B cell (primary cell): Measurements from ENCODE around the gene CCDC78. TPM values are rescaled to one million over a fixed set of nuclear protein-coding genes. Genes with fewer than 3 reads are reported as not detected.

Source experiments
- ATAC-seq: fragments of 200-7000 bp; cut with Tn5 transposase; one replicate; pipeline ENCODE4 v1.10.0; 2021; ENCODE audit warnings: low read depth, mild to moderate bottlenecking, moderate number of reproducible peaks, moderate library complexity
- CTCF ChIA-PET: fragments of 350-600 bp; sonication (Branson Sonifier 250); formaldehyde crosslinking; loops from one replicate; lab custom pipeline; 2021; ENCODE audit warnings: antibody characterized with exemption, inconsistent platforms; lab: Charles Lee
- POLR2A ChIA-PET: fragments of 350-600 bp; sonication (Branson Sonifier 250); formaldehyde crosslinking; loops from one replicate; lab custom pipeline; 2021; ENCODE audit warnings: antibody characterized with exemption; lab: Charles Lee
- DNase-seq: peaks from one replicate; pipeline ENCODE4 v3.0.0; 2013
- H2AFZ ChIP-seq: 2 replicates; pipeline ENCODE4 v1.6.1; 2012; ENCODE audit warnings: mild to moderate bottlenecking, low read depth, low read length; ENCODE audit not compliant: insufficient read depth, poor library complexity, severe bottlenecking
- H3K27ac ChIP-seq, 2 donors: 1 replicate in 1 of 2; 2 replicates in 1 of 2; pipeline ENCODE4 v1.5.1; 2012 to 2013; ENCODE audit warnings: low read length in 2 of 2, mild to moderate bottlenecking in 2 of 2, moderate library complexity in 1 of 2
- H3K27me3 ChIP-seq, 4 experiments: fragments of 200-600 bp in 1 of 4; sonication (generic) in 1 of 4; replicated peaks in 1 of 4; 1 replicate in 2 of 4; 2 replicates in 2 of 4; pipeline versions ENCODE4 v1.6.1 to v1.7.0; 2013 to 2016; ENCODE audit warnings: low read length in 3 of 4, mild to moderate bottlenecking in 2 of 4, mixed read lengths in 1 of 4, moderate library complexity in 1 of 4; ENCODE audit not compliant: insufficient read depth in 4 of 4, control insufficient read depth in 3 of 4; ENCODE audit errors: control extremely low read depth in 1 of 4
- H3K36me3 ChIP-seq, 2 experiments: replicated peaks in 1 of 2; 1 replicate in 1 of 2; 2 replicates in 1 of 2; pipeline versions ENCODE4 v1.6.1 to v1.7.1; 2013; ENCODE audit warnings: low read length in 1 of 2; ENCODE audit not compliant: insufficient read depth in 2 of 2, control insufficient read depth in 1 of 2; ENCODE audit errors: control extremely low read depth in 1 of 2, extremely low read depth in 1 of 2
- H3K4me1 ChIP-seq, 2 donors: fragments of 200-600 bp in 1 of 2; sonication (generic) in 1 of 2; 1 replicate in 1 of 2; 2 replicates in 1 of 2; pipeline versions ENCODE4 v1.5.1 to v1.6.1; 2013 to 2017; ENCODE audit warnings: low read length in 2 of 2; ENCODE audit not compliant: control insufficient read depth in 2 of 2, insufficient read depth in 2 of 2
- H3K4me2 ChIP-seq: replicated peaks from 2 replicates; pipeline ENCODE3; 2012; ENCODE audit warnings: mild to moderate bottlenecking, low read depth, low read length; ENCODE audit not compliant: poor library complexity, severe bottlenecking
- H3K4me3 ChIP-seq, 5 experiments: fragments of 200-600 bp in 1 of 5; sonication (generic) in 1 of 5; 1 replicate in 3 of 5; 2 replicates in 2 of 5; pipeline versions ENCODE4 v1.5.1 to v1.7.0; 2011 to 2016; ENCODE audit warnings: low read length in 4 of 5, mild to moderate bottlenecking in 4 of 5, low read depth in 2 of 5, control low read depth in 1 of 5, moderate library complexity in 1 of 5; ENCODE audit not compliant: insufficient read depth in 1 of 5; ENCODE audit errors: control extremely low read depth in 1 of 5, extremely low read depth in 1 of 5
- H3K79me2 ChIP-seq: fragments of 200-600 bp; sonication (generic); one replicate; pipeline ENCODE4 v1.6.0; 2016; ENCODE audit warnings: low read length; ENCODE audit not compliant: control insufficient read depth, insufficient read depth
- H3K9ac ChIP-seq: fragments of 200-600 bp; sonication (generic); 2 replicates; pipeline ENCODE4 v1.6.1; 2017; ENCODE audit warnings: mild to moderate bottlenecking, low read length, moderate library complexity
- H3K9me3 ChIP-seq, 3 donors: one replicate each; pipeline versions ENCODE4 v1.6.1 to v1.7.1; 2013; ENCODE audit warnings: low read length in 2 of 3; ENCODE audit not compliant: control insufficient read depth in 2 of 3, insufficient read depth in 1 of 3; ENCODE audit errors: control extremely low read depth in 1 of 3
- H4K20me1 ChIP-seq: 2 replicates; pipeline ENCODE4 v1.6.0; 2012; ENCODE audit warnings: mild to moderate bottlenecking, low read length; ENCODE audit not compliant: insufficient read depth, control insufficient read depth, poor library complexity, severe bottlenecking
- H3K27ac Mint-ChIP-seq: one replicate; pipeline ENCODE4 v1.8.0; 2021; ENCODE audit warnings: mixed read lengths
- H3K27me3 Mint-ChIP-seq: one replicate; pipeline ENCODE4 v1.8.0; 2021; ENCODE audit warnings: mixed read lengths
- H3K4me1 Mint-ChIP-seq: one replicate; pipeline ENCODE4 v1.8.0; 2021; ENCODE audit warnings: mixed read lengths
- H3K4me3 Mint-ChIP-seq: one replicate; pipeline ENCODE4 v1.8.0; 2021; ENCODE audit warnings: mixed read lengths
- H3K9me3 Mint-ChIP-seq: one replicate; pipeline ENCODE4 v1.8.0; 2022; ENCODE audit warnings: mixed read lengths; ENCODE audit not compliant: insufficient read depth
- EZH2 ChIP-seq: IDR thresholded peaks from 2 replicates; pipeline ENCODE4 v1.6.1; 2012; ENCODE audit warnings: borderline replicate concordance, low read depth, mild to moderate bottlenecking, moderate library complexity, low read length; ENCODE audit not compliant: insufficient read depth, poor library complexity, severe bottlenecking
- WGBS: methylation state at CpG from one replicate; pipeline ENCODE4 v1.1.5; 2013; ENCODE audit warnings: missing lambda C conversion rate; ENCODE audit not compliant: insufficient coverage; 5-methylcytosine and 5-hydroxymethylcytosine counted together
- intact Hi-C: fragments of 100-400 bp; cut with micrococcal nuclease; formaldehyde crosslinking; loops from one replicate; pipeline ENCODE4 v1.10.0; 2022
- polyA plus RNA-seq: library from polyadenylated mRNA; depleted of rRNA; stranded (reverse); fragments of >200 nt; gene quantifications from 2 replicates; pipeline ENCODE4 v1.2.3, GENCODE V29; 2012
- small RNA-seq: library from RNA; depleted of rRNA; stranded (forward); fragments of <200 nt; gene quantifications from one replicate; pipeline ENCODE3, GENCODE V24; 2012; ENCODE audit warnings: low replicate concordance, low read depth; ENCODE audit not compliant: insufficient read length
- total RNA-seq, 2 donors: library from RNA; stranded (reverse); fragments of 120-200 nt in 1 of 2; gene quantifications; 1 replicate in 1 of 2; 2 replicates in 1 of 2; pipeline versions ENCODE4 v1.2.3 to v1.2.4, GENCODE V29; 2013 to 2022
- TF ChIP-seq, protein P1 (sequence below): fragments of 200-600 bp; IDR thresholded peaks from one replicate; pipeline ENCODE4 v1.8.0; 2022; ENCODE audit warnings: antibody characterized with exemption, mild to moderate bottlenecking

CCDC78 gene
- total and polyA plus RNA-seq, 2 donors (not counting 1 experiment from before 2014, with no cell fraction given), result 11.8 to 34.2 TPM

DNA sequence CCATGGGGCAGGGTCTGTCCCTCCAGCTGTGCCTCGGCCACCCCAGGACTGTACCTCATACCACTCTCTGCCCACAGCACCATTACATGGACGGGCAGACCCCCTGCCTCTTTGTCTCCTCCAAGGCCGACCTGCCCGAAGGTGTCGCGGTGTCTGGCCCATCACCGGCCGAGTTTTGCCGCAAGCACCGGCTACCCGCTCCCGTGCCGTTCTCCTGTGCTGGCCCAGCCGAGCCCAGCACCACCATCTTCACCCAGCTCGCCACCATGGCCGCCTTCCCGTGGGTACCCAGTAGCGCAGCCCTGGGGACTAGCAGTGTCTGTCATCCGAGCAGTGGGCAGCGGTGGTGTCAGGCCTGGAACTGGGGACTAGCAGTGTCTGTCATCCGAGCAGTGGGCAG lies 53.4 kb downstream of the CCDC78 start:
- Histone ChIP-seq H3K9ac (no peak overlapping the region), H3K4me3 (no peak overlapping the region), H3K36me3 (peaks cover 0 to 31% of the 10 kb centered on the region in 2 experiments), H4K20me1 (peaks cover 31% of the 10 kb centered on the region), H3K27me3 (peaks cover 0 to 25% (median 11%) of the 10 kb centered on the region in 4 experiments), H3K4me2 (no peak overlapping the region), H3K27ac (no peak overlapping the region), H2AFZ (no peak overlapping the region), H3K9me3 (peaks cover 0 to 7% (median 0%) of the 10 kb centered on the region in 3 donors), H3K4me1 (peaks cover 15 to 27% of the 10 kb centered on the region in 2 donors), H3K79me2 (peaks cover 5% of the 10 kb centered on the region)
- Mint-ChIP-seq H3K27me3 (peaks cover 6% of the 10 kb centered on the region), H3K27ac (no peak overlapping the region), H3K4me3 (no peak overlapping the region), H3K4me1 (peaks cover 19% of the 10 kb centered on the region), H3K9me3 (no peaks in the 10 kb centered on the region)
- POLR2A ChIA-PET, result no interaction called here
- ATAC-seq, result no peak
- 97% methylated on average over 21 of the region's 21 CpGs for WGBS
- DNase-seq, result no peak
- intact Hi-C loops, result no loop called here
- no peak for TF ChIP-seq EZH2
- TF ChIP-seq, protein P1, sequence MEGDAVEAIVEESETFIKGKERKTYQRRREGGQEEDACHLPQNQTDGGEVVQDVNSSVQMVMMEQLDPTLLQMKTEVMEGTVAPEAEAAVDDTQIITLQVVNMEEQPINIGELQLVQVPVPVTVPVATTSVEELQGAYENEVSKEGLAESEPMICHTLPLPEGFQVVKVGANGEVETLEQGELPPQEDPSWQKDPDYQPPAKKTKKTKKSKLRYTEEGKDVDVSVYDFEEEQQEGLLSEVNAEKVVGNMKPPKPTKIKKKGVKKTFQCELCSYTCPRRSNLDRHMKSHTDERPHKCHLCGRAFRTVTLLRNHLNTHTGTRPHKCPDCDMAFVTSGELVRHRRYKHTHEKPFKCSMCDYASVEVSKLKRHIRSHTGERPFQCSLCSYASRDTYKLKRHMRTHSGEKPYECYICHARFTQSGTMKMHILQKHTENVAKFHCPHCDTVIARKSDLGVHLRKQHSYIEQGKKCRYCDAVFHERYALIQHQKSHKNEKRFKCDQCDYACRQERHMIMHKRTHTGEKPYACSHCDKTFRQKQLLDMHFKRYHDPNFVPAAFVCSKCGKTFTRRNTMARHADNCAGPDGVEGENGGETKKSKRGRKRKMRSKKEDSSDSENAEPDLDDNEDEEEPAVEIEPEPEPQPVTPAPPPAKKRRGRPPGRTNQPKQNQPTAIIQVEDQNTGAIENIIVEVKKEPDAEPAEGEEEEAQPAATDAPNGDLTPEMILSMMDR, result no peak
- CTCF ChIA-PET, result interaction anchor here (1.2 kb wide), 1 partner anchor 11 kb away, joined by 3 read pairs; no protein-coding TSS in a partner anchor

Small RNA genes within 50 kb of the gene (small RNA-seq; reads per million reads assigned to genes)
- not detected for gene MIR662

Other genes with a start within 250 kb of the CCDC78 start
- 67.2 and 68.0 TPM in 2 replicates for gene CAPN15, start 198.7 kb downstream of the CCDC78 start, total RNA-seq
- gene CAPN15, start 198.7 kb downstream of the CCDC78 start, polyA plus RNA-seq, result 48.0 and 77.2 TPM in 2 replicates
- gene PRR35, start 166.0 kb downstream of the CCDC78 start, total RNA-seq, result not detected in 2 replicates
- not detected in 2 replicates for gene PRR35, start 166.0 kb downstream of the CCDC78 start, polyA plus RNA-seq
- 4.2 and 4.5 TPM in 2 replicates for gene NHLRC4, start 159.4 kb downstream of the CCDC78 start, total RNA-seq
- gene NHLRC4, start 159.4 kb downstream of the CCDC78 start, polyA plus RNA-seq, result 1.3 and 2.2 TPM in 2 replicates
- 68.5 and 79.5 TPM in 2 replicates for gene PIGQ, start 156.5 kb downstream of the CCDC78 start, total RNA-seq
- gene PIGQ, start 156.5 kb downstream of the CCDC78 start, polyA plus RNA-seq, result 56.7 and 56.9 TPM in 2 replicates
- 25.5 and 26.9 TPM in 2 replicates for gene RAB40C, start 136.4 kb downstream of the CCDC78 start, total RNA-seq
- gene RAB40C, start 136.4 kb downstream of the CCDC78 start, polyA plus RNA-seq, result 12.7 and 15.0 TPM in 2 replicates
- 0.84 and 0.90 TPM in 2 replicates for gene WFIKKN1, start 95.5 kb downstream of the CCDC78 start, total RNA-seq
- gene WFIKKN1, start 95.5 kb downstream of the CCDC78 start, polyA plus RNA-seq, result 0.53 and 0.64 TPM in 2 replicates
- 47.2 and 56.6 TPM in 2 replicates for gene METTL26, start 90.1 kb downstream of the CCDC78 start, total RNA-seq
- 77.7 and 140 TPM in 2 replicates for gene METTL26, start 90.1 kb downstream of the CCDC78 start, polyA plus RNA-seq
- 29.2 and 31.6 TPM in 2 replicates for gene MCRIP2, start 84.6 kb downstream of the CCDC78 start, total RNA-seq
- 28.5 and 46.0 TPM in 2 replicates for gene MCRIP2, start 84.6 kb downstream of the CCDC78 start, polyA plus RNA-seq
- 34.7 and 45.0 TPM in 2 replicates for gene WDR90, start 77.1 kb downstream of the CCDC78 start, total RNA-seq
- gene WDR90, start 77.1 kb downstream of the CCDC78 start, polyA plus RNA-seq, result 23.1 and 25.7 TPM in 2 replicates
- gene RHOT2, start 58.3 kb downstream of the CCDC78 start, total RNA-seq, result 207 and 215 TPM in 2 replicates
- 461 and 536 TPM in 2 replicates for gene RHOT2, start 58.3 kb downstream of the CCDC78 start, polyA plus RNA-seq
- 0.76 and 1.0 TPM in 2 replicates for gene RHBDL1, start 50.8 kb downstream of the CCDC78 start, total RNA-seq
- 1.6 and 2.9 TPM in 2 replicates for gene RHBDL1, start 50.8 kb downstream of the CCDC78 start, polyA plus RNA-seq
- 91.2 and 94.3 TPM in 2 replicates for gene STUB1, start 46.0 kb downstream of the CCDC78 start, total RNA-seq
- gene STUB1, start 46.0 kb downstream of the CCDC78 start, polyA plus RNA-seq, result 116 and 128 TPM in 2 replicates
- 41.3 and 46.3 TPM in 2 replicates for gene JMJD8, start 42.1 kb downstream of the CCDC78 start, total RNA-seq
- gene JMJD8, start 42.1 kb downstream of the CCDC78 start, polyA plus RNA-seq, result 61.1 and 69.3 TPM in 2 replicates
- 16.8 and 19.1 TPM in 2 replicates for gene WDR24, start 36.0 kb downstream of the CCDC78 start, total RNA-seq
- 16.8 and 17.5 TPM in 2 replicates for gene WDR24, start 36.0 kb downstream of the CCDC78 start, polyA plus RNA-seq
- gene FBXL16, start 20.6 kb downstream of the CCDC78 start, total RNA-seq, result 3.5 and 5.8 TPM in 2 replicates
- 1.5 and 2.2 TPM in 2 replicates for gene FBXL16, start 20.6 kb downstream of the CCDC78 start, polyA plus RNA-seq
- 6.7 and 10.4 TPM in 2 replicates for gene METRN, start 11.3 kb downstream of the CCDC78 start, total RNA-seq
- 2.6 and 6.9 TPM in 2 replicates for gene METRN, start 11.3 kb downstream of the CCDC78 start, polyA plus RNA-seq
- 41.0 and 53.6 TPM in 2 replicates for gene ANTKMT, start 5.3 kb downstream of the CCDC78 start, total RNA-seq
- gene ANTKMT, start 5.3 kb downstream of the CCDC78 start, polyA plus RNA-seq, result 37.9 and 54.1 TPM in 2 replicates
- gene HAGHL, start 663 bp upstream of the CCDC78 start, total RNA-seq, result 32.0 and 32.3 TPM in 2 replicates
- gene HAGHL, start 663 bp upstream of the CCDC78 start, polyA plus RNA-seq, result 40.4 and 87.1 TPM in 2 replicates
- 59.4 and 67.6 TPM in 2 replicates for gene CIAO3, start 14.6 kb upstream of the CCDC78 start, total RNA-seq
- gene CIAO3, start 14.6 kb upstream of the CCDC78 start, polyA plus RNA-seq, result 45.4 and 68.4 TPM in 2 replicates
- not detected in 2 replicates for gene MSLN, start 34.3 kb upstream of the CCDC78 start, total RNA-seq
- not detected in 2 replicates for gene MSLN, start 34.3 kb upstream of the CCDC78 start, polyA plus RNA-seq
- 34.7 and 38.5 TPM in 2 replicates for gene RPUSD1, start 61.9 kb upstream of the CCDC78 start, total RNA-seq
- 28.6 and 46.1 TPM in 2 replicates for gene RPUSD1, start 61.9 kb upstream of the CCDC78 start, polyA plus RNA-seq
- gene CHTF18, start 62.2 kb upstream of the CCDC78 start, total RNA-seq, result 76.1 and 77.9 TPM in 2 replicates
- 72.3 and 112 TPM in 2 replicates for gene CHTF18, start 62.2 kb upstream of the CCDC78 start, polyA plus RNA-seq
- gene GNG13, start 74.3 kb upstream of the CCDC78 start, total RNA-seq, result not detected in 2 replicates
- gene GNG13, start 74.3 kb upstream of the CCDC78 start, polyA plus RNA-seq, result not detected in 2 replicates
- gene LMF1, start 244.5 kb upstream of the CCDC78 start, total RNA-seq, result 60.3 and 63.2 TPM in 2 replicates
- 36.4 and 42.2 TPM in 2 replicates for gene LMF1, start 244.5 kb upstream of the CCDC78 start, polyA plus RNA-seq